ENCODE measurements around the gene HOXB6. TPM values are rescaled to one million over a fixed set of nuclear protein-coding genes. Genes with fewer than 3 reads are reported as not detected.
A peak's percentile ranks its signal among the peaks of the same experiment; 100 is the strongest.

The HOXB6 gene
- total RNA-seq, 4 donors from 2014 or later: 34.3 to 98.4 (median 66.7) TPM

DNA sequence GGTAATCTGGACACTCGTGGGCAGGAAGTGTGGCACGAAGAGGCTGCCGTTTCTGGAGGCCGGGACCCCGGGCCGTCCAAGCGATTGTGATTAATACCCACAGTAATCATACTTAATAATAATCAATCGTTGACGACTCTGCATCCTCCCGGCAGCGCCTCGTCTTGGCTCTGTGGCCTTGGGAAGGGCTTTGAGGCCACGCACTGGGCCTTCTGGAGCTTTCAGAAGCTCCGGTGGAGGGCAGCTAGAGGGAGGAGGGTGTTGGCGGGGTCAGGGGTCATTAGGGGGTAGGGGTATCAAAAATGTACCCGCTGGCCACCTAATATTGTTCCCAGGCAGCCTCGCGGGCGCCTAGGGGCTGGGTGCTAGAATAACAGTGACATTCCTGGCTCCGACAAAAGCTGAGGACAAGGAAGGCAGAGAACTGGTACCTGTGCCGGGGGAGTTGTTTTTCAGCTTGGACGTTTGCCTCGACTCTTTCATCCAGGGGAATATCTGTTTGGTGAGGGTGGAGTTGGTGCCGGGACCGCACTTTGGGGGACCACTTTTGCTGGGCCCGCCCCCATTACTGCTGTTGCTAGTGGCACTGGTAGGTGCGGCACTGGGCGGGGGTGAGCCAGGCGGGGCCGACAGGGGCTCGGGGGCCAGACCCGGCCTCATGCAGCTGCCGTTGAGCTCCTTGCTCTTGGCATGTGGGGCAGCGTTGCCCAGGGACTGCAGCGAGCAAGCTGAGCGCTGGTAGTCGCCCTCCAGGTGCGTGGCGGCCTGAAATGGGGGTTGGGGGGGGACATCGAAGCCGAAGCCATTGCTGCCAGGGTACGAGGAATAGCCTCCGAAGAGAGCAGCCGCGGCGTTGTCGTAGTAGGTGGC lies 53.0 kb downstream of the HOXB6 start:
- H3K27ac ChIP-seq: peak overlapping the region; percentile 38 to 96 (median 63)
- DNase-seq: no peak
- peaks cover 0 to 53% (median 0%) of the 10 kb centered on the region in 4 donors for H3K4me1 ChIP-seq
- TF ChIP-seq POLR2A (IDR thresholded peaks at IDR 0.05): no peak
- TF ChIP-seq, protein P1, sequence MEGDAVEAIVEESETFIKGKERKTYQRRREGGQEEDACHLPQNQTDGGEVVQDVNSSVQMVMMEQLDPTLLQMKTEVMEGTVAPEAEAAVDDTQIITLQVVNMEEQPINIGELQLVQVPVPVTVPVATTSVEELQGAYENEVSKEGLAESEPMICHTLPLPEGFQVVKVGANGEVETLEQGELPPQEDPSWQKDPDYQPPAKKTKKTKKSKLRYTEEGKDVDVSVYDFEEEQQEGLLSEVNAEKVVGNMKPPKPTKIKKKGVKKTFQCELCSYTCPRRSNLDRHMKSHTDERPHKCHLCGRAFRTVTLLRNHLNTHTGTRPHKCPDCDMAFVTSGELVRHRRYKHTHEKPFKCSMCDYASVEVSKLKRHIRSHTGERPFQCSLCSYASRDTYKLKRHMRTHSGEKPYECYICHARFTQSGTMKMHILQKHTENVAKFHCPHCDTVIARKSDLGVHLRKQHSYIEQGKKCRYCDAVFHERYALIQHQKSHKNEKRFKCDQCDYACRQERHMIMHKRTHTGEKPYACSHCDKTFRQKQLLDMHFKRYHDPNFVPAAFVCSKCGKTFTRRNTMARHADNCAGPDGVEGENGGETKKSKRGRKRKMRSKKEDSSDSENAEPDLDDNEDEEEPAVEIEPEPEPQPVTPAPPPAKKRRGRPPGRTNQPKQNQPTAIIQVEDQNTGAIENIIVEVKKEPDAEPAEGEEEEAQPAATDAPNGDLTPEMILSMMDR (IDR thresholded peaks at IDR 0.05): no peak
- no peaks in the 10 kb centered on the region for H3K27me3 ChIP-seq
- H3K36me3 ChIP-seq: peaks cover 0 to 23% (median 3%) of the 10 kb centered on the region in 3 donors
- no peaks in the 10 kb centered on the region for H3K9me3 ChIP-seq
- H3K4me3 ChIP-seq: peak overlapping the region in 1 of 4 donors; percentile 6

DNA sequence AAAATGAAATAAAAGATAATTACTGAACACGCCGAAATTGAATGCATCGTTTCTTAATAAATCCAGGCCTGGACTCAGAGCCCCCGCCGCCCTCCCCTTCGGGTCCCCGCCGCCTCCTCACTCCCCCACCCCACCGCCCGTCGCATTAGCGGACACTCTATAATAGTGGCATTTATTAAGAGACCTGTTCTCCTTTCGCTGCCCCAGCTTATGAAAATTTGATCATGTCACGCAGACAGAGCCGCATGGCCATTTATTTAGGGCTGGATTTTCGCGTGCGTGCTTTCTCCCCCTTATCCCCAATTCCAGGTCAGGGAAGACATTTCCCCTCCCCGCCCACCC lies 53.6 kb downstream of the HOXB6 start:
- no peaks in the 10 kb centered on the region for H3K9me3 ChIP-seq
- H3K27me3 ChIP-seq: no peaks in the 10 kb centered on the region
- TF ChIP-seq POLR2A (IDR thresholded peaks at IDR 0.05): no peak
- TF ChIP-seq, protein P1 (IDR thresholded peaks at IDR 0.05): no peak
- peak overlapping the region; percentile 42 to 96 (median 63) for H3K27ac ChIP-seq
- DNase-seq: no peak
- H3K36me3 ChIP-seq: peaks cover 0 to 23% (median 3%) of the 10 kb centered on the region in 3 donors
- peaks cover 0 to 53% (median 0%) of the 10 kb centered on the region in 4 donors for H3K4me1 ChIP-seq
- H3K4me3 ChIP-seq: peak overlapping the region in 1 of 4 donors; percentile 10

- peak overlapping the region; percentile 42 to 96 (median 63) for H3K27ac ChIP-seq
- DNase-seq: no peak
- H3K4me3 ChIP-seq: peak overlapping the region in 1 of 4 donors; percentile 10
- TF ChIP-seq, protein P1 (IDR thresholded peaks at IDR 0.05): no peak
- H3K9me3 ChIP-seq: no peaks in the 10 kb centered on the region
- peaks cover 0 to 23% (median 3%) of the 10 kb centered on the region in 3 donors for H3K36me3 ChIP-seq
- no peaks in the 10 kb centered on the region for H3K27me3 ChIP-seq
- H3K4me1 ChIP-seq: peaks cover 0 to 53% (median 0%) of the 10 kb centered on the region in 4 donors
Measured at GRCh38 chr17:48550502-48551213, 54.1 kb downstream of the HOXB6 start.

DNA sequence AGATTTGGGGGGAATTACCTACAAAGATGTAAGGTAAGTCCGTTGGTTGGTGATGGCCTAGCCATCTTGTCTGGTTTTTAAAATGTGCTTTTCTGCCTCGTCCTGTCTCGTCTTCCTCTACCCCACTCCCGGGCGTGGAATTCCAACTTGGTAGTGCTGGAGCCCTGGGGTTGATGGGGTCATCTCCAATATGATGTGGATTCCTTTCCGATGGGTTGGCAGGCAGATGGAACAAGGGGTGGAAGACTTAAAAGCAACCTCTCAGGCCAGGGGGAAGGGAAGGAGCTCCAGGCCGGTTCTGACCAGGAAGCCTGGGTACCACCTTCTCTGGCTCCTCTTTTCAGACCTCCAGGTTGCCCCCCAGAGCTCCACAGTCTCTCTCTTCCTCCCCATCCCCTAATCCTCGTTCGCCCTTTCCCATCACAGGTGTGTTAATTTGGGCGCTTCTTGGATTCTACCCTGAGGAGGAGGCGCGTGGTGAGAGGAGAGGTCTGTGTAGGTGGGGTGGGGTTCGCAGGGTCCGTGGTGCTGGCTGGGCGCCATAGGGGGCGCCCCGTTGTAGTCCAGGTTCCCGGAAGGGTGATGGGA lies 54.8 kb downstream of the HOXB6 start:
- peak overlapping the region in 1 of 4 donors; percentile 10 for H3K4me3 ChIP-seq
- no peaks in the 10 kb centered on the region for H3K27me3 ChIP-seq
- no peaks in the 10 kb centered on the region for H3K9me3 ChIP-seq
- TF ChIP-seq, protein P1 (IDR thresholded peaks at IDR 0.05): no peak
- no peak for TF ChIP-seq POLR2A (IDR thresholded peaks at IDR 0.05)
- H3K27ac ChIP-seq: peak overlapping the region; percentile 42 to 96 (median 63)
- DNase-seq: no peak
- H3K4me1 ChIP-seq: peaks cover 0 to 48% (median 0%) of the 10 kb centered on the region in 4 donors
- peaks cover 0 to 23% (median 3%) of the 10 kb centered on the region in 3 donors for H3K36me3 ChIP-seq

GRCh38 chr17:48549281-48549630 lies 55.5 kb downstream of the HOXB6 start:
- no peak for DNase-seq
- H3K9me3 ChIP-seq: no peaks in the 10 kb centered on the region
- peak overlapping the region in 2 of 4 donors; percentile 33 to 96 for H3K27ac ChIP-seq
- TF ChIP-seq POLR2A (IDR thresholded peaks at IDR 0.05): no peak
- TF ChIP-seq, protein P1 (IDR thresholded peaks at IDR 0.05): no peak
- H3K27me3 ChIP-seq: no peaks in the 10 kb centered on the region
- H3K4me3 ChIP-seq: no peak overlapping the region
- H3K4me1 ChIP-seq: peaks cover 0 to 46% (median 0%) of the 10 kb centered on the region in 4 donors
- peaks cover 0 to 23% (median 3%) of the 10 kb centered on the region in 3 donors for H3K36me3 ChIP-seq
